Measurements from ENCODE around the gene HSPA4. TPM values are rescaled to one million over a fixed set of nuclear protein-coding genes. Genes with fewer than 3 reads are reported as not detected.

Gene HSPA4
- total RNA-seq, 1 donor from 2014 or later, result 133 TPM

- TF ChIP-seq CTCF (IDR thresholded peaks at IDR 0.05; ENCODE audit: unreplicated experiment), result no peak
- Mint-ChIP-seq H3K4me1 (ENCODE audit: low read depth) (peaks cover 17% of the 10 kb centered on the region), H3K27ac (peak overlapping the region; percentile 26), H3K27me3 (no peaks in the 10 kb centered on the region), H3K4me3 (ENCODE audit: low read depth) (no peak overlapping the region), H3K36me3 (ENCODE audit: insufficient read depth) (peaks cover 2% of the 10 kb centered on the region), H3K9me3 (ENCODE audit: low read depth) (no peaks in the 10 kb centered on the region)
- no peak for DNase-seq (ENCODE audit: low spot score, unreplicated experiment)
These were observed 7.8 kb downstream of the HSPA4 start for GRCh38 chr5:133059621-133060020.

- Mint-ChIP-seq H3K4me3 (ENCODE audit: low read depth) (no peak overlapping the region), H3K27me3 (no peaks in the 10 kb centered on the region), H3K27ac (no peak overlapping the region), H3K36me3 (ENCODE audit: insufficient read depth) (peaks cover 2% of the 10 kb centered on the region), H3K4me1 (ENCODE audit: low read depth) (peaks cover 7% of the 10 kb centered on the region), H3K9me3 (ENCODE audit: low read depth) (no peaks in the 10 kb centered on the region)
- no peak for DNase-seq (ENCODE audit: low spot score, unreplicated experiment)
- TF ChIP-seq CTCF (IDR thresholded peaks at IDR 0.05; ENCODE audit: unreplicated experiment), result no peak
These were observed 10.5 kb downstream of the HSPA4 start for GRCh38 chr5:133062276-133062675.

GRCh38 chr5:133063965-133064364 lies 12.2 kb downstream of the HSPA4 start:
- H3K27ac Mint-ChIP-seq, result no peak overlapping the region
- TF ChIP-seq CTCF (IDR thresholded peaks at IDR 0.05; ENCODE audit: unreplicated experiment), result no peak
- no peak for DNase-seq (ENCODE audit: low spot score, unreplicated experiment)
- H3K4me3 Mint-ChIP-seq (ENCODE audit: low read depth), result no peak overlapping the region
- H3K27me3 Mint-ChIP-seq, result no peaks in the 10 kb centered on the region
- peaks cover 13% of the 10 kb centered on the region for H3K36me3 Mint-ChIP-seq (ENCODE audit: insufficient read depth)
- H3K9me3 Mint-ChIP-seq (ENCODE audit: low read depth), result no peaks in the 10 kb centered on the region
- H3K4me1 Mint-ChIP-seq (ENCODE audit: low read depth), result peaks cover 4% of the 10 kb centered on the region

GRCh38 chr5:133065471-133065870 lies 13.7 kb downstream of the HSPA4 start:
- no peaks in the 10 kb centered on the region for H3K27me3 Mint-ChIP-seq
- DNase-seq (ENCODE audit: low spot score, unreplicated experiment), result no peak
- H3K4me1 Mint-ChIP-seq (ENCODE audit: low read depth), result peaks cover 4% of the 10 kb centered on the region
- H3K36me3 Mint-ChIP-seq (ENCODE audit: insufficient read depth), result peaks cover 19% of the 10 kb centered on the region
- no peaks in the 10 kb centered on the region for H3K9me3 Mint-ChIP-seq (ENCODE audit: low read depth)
- H3K4me3 Mint-ChIP-seq (ENCODE audit: low read depth), result no peak overlapping the region
- no peak overlapping the region for H3K27ac Mint-ChIP-seq
- no peak for TF ChIP-seq CTCF (IDR thresholded peaks at IDR 0.05; ENCODE audit: unreplicated experiment)

GRCh38 chr5:133066045-133066444 lies 14.2 kb downstream of the HSPA4 start:
- DNase-seq (ENCODE audit: low spot score, unreplicated experiment), result no peak
- H3K4me3 Mint-ChIP-seq (ENCODE audit: low read depth), result no peak overlapping the region
- no peak overlapping the region for H3K27ac Mint-ChIP-seq
- H3K36me3 Mint-ChIP-seq (ENCODE audit: insufficient read depth), result peaks cover 23% of the 10 kb centered on the region
- no peak for TF ChIP-seq CTCF (IDR thresholded peaks at IDR 0.05; ENCODE audit: unreplicated experiment)
- peaks cover 4% of the 10 kb centered on the region for H3K4me1 Mint-ChIP-seq (ENCODE audit: low read depth)
- H3K27me3 Mint-ChIP-seq, result no peaks in the 10 kb centered on the region
- H3K9me3 Mint-ChIP-seq (ENCODE audit: low read depth), result no peaks in the 10 kb centered on the region

Measured in progenitor cell of endocrine pancreas (in vitro differentiated cells).